ENCODE data around the gene CFAP46. TPM values are rescaled to one million over a fixed set of nuclear protein-coding genes. Genes with fewer than 3 reads are reported as not detected.
"Not testable (repeated sequence)": the region's sequence is repeated elsewhere in the genome, so short reads cannot be mapped to it uniquely, and the experiment has no call there.

The CFAP46 gene
- total RNA-seq, 1 donor = 0.09 TPM

- H3K4me3 ChIP-seq (ENCODE audit: low read depth, low read length) = no peak overlapping the region
- TF ChIP-seq, protein P1, sequence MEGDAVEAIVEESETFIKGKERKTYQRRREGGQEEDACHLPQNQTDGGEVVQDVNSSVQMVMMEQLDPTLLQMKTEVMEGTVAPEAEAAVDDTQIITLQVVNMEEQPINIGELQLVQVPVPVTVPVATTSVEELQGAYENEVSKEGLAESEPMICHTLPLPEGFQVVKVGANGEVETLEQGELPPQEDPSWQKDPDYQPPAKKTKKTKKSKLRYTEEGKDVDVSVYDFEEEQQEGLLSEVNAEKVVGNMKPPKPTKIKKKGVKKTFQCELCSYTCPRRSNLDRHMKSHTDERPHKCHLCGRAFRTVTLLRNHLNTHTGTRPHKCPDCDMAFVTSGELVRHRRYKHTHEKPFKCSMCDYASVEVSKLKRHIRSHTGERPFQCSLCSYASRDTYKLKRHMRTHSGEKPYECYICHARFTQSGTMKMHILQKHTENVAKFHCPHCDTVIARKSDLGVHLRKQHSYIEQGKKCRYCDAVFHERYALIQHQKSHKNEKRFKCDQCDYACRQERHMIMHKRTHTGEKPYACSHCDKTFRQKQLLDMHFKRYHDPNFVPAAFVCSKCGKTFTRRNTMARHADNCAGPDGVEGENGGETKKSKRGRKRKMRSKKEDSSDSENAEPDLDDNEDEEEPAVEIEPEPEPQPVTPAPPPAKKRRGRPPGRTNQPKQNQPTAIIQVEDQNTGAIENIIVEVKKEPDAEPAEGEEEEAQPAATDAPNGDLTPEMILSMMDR (IDR thresholded peaks at IDR 0.05; ENCODE audit: insufficient read depth, low read length) = no peak
- DNase-seq (ENCODE audit: low read depth) = no peak
Measured at GRCh38 chr10:132925614-132926013, 16.8 kb downstream of the CFAP46 start.

DNA sequence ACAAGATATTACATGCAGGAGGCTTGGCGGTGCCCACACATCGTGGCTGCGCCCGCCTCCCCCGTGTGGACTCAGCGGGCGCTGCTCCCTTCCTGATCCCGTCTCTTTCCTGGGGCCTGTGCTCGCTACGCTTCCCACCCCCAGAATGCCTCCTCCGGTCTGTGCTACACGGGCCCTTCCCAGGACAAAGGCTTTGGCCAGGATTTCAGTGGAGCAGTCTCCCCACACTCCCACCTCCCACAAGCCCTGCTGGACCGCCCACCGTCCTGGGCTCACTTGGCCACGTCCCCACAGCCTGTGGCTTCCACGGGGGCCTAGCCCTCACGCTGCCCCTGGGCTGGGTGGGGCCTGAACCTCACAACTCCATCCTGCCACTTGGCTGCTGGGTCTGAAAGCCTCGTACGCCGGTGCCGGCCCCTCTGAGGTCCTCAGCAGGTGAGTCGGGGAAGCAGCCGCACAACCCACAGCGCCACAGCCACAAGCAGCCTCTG, 17.3 kb downstream of the CFAP46 start:
- no peak overlapping the region for H3K4me3 ChIP-seq (ENCODE audit: low read depth, low read length)
- TF ChIP-seq, protein P1 (IDR thresholded peaks at IDR 0.05; ENCODE audit: insufficient read depth, low read length) = no peak
- no peak for DNase-seq (ENCODE audit: low read depth)

- no peak for DNase-seq (ENCODE audit: low read depth)
- TF ChIP-seq, protein P1 (IDR thresholded peaks at IDR 0.05; ENCODE audit: insufficient read depth, low read length) = no peak
- H3K4me3 ChIP-seq (ENCODE audit: low read depth, low read length) = no peak overlapping the region
Measured at GRCh38 chr10:132924046-132924952, 18.1 kb downstream of the CFAP46 start.

DNA sequence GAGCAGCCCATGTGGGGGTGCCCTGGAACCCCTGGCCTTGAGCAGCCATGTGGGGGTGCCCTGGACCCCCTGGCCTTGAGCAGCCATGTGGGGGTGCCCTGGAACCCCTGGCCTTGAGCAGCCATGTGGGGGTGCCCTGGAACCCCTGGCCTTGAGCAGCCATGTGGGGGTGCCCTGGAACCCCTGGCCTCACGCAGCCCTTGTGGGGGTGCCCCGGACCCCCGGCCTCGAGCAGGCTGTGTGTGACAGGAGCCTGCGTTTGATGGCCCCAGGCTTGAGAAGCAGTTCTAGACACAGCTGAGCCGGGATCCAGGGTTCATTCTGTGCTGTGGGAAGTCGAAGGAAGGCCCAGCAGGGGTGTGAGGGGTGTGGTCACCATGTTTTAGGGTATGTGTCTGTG, 19.0 kb downstream of the CFAP46 start:
- not testable (repeated sequence) for DNase-seq (ENCODE audit: low read depth); H3K4me3 ChIP-seq (ENCODE audit: low read depth, low read length)

- no peak overlapping the region for H3K4me3 ChIP-seq (ENCODE audit: low read depth, low read length)
- TF ChIP-seq, protein P1 (IDR thresholded peaks at IDR 0.05; ENCODE audit: insufficient read depth, low read length) = no peak
- DNase-seq (ENCODE audit: low read depth) = no peak
Measured at GRCh38 chr10:132922872-132923271, 19.5 kb downstream of the CFAP46 start.

DNA sequence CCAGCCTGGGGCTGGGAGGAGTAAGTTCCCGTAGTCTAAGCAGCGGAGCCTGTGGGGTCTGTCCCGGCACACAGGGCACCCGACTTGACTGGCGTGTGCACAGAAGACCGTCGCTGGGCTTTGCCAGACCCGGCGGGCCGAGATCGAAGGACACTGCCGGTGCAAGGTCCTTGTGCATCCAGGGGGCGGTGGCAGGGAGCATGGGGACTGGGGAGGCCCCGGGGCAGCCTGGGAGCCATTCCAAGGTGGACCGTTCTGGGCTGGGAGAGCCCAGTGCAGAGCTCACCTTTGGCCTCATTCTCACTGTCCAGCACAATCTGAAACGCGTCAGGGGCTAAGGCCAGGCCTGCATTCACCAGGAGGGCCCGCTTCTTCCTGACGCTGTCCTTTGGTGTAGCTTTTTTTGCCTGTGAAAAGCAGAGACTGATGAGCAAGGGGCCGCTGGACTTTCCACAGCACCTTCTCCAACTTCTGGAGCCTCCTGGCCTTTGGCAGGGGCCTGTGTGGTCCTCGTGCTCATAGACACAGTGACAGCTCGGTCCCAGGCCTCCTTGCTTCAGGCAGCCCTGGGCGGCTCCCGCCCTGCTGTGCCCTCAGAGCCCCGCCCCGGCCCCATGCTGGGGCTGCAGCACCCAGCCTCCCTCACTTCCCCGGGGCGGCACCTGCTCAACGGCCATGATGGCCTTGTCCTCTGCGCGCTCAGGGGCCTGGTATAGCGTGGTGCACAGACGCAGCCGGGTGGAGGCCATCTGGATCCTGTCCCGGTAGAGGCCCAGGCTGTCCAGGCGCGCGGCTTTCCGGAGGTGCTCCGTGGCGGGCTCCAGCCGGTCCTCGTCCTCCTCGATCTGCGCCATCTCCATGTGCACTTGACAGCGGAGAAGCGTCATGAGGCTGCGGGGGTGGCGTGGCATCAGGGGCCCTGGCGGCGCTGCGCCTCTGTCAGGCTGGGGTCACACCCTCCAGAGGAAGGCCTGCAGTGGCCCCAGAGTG, 20.3 kb downstream of the CFAP46 start:
- no peak for DNase-seq (ENCODE audit: low read depth)
- TF ChIP-seq, protein P1 (IDR thresholded peaks at IDR 0.05; ENCODE audit: insufficient read depth, low read length) = no peak
- H3K4me3 ChIP-seq (ENCODE audit: low read depth, low read length) = no peak overlapping the region

All from fibroblast of the aortic adventitia (primary cell).